IPS DF 19.7 (cell line): Measurements from ENCODE around the gene RTN4RL1.

Experiments used
- DNase-seq: peaks from one replicate; pipeline ENCODE4 v3.0.0-alpha.2; 2013; ENCODE audit warnings: low read depth, low spot score

RTN4RL1 gene

GRCh38 chr17:2047590-2047989, 22.5 kb upstream of the RTN4RL1 start:
- no peak for DNase-seq

GRCh38 chr17:2044263-2044894, 19.2 kb upstream of the RTN4RL1 start:
- no peak for DNase-seq

GRCh38 chr17:2043785-2044184, 18.7 kb upstream of the RTN4RL1 start:
- DNase-seq = no peak

GRCh38 chr17:2042933-2043332, 17.8 kb upstream of the RTN4RL1 start:
- no peak for DNase-seq

GRCh38 chr17:2042390-2042847, 17.3 kb upstream of the RTN4RL1 start:
- no peak for DNase-seq

GRCh38 chr17:2041561-2042389, 16.6 kb upstream of the RTN4RL1 start, which contains the start of gene OVCA2:
TSS of gene OVCA2 (plus strand) at chr17:2042022. CDS start at chr17:2042048, 26 bp downstream.
- no peak for DNase-seq

GRCh38 chr17:2040942-2041560, 15.9 kb upstream of the RTN4RL1 start:
- no peak for DNase-seq

- no peak for DNase-seq
Measured at GRCh38 chr17:2040219-2040827, 15.2 kb upstream of the RTN4RL1 start.

- DNase-seq = no peak
Measured at GRCh38 chr17:2037155-2037554, 12.0 kb upstream of the RTN4RL1 start.

GRCh38 chr17:2035541-2036488, 10.7 kb upstream of the RTN4RL1 start:
- no peak for DNase-seq

- DNase-seq = no peak
Measured at GRCh38 chr17:2034806-2035540, 9.8 kb upstream of the RTN4RL1 start.

- no peak for DNase-seq
Measured at GRCh38 chr17:2034157-2034556, 9.0 kb upstream of the RTN4RL1 start.

GRCh38 chr17:2033153-2033552, 8.0 kb upstream of the RTN4RL1 start:
- no peak for DNase-seq

- DNase-seq = no peak
Measured at GRCh38 chr17:2030779-2031163, 5.6 kb upstream of the RTN4RL1 start.

GRCh38 chr17:2029911-2030778, 5.0 kb upstream of the RTN4RL1 start, which contains the start of gene DPH1:
TSS of gene DPH1 (plus strand) at chr17:2030153. CDS start at chr17:2030170, 17 bp downstream.
- no peak for DNase-seq

- DNase-seq = no peak
Measured at GRCh38 chr17:2028737-2029136, 3.6 kb upstream of the RTN4RL1 start.

GRCh38 chr17:2028234-2028614, 3.1 kb upstream of the RTN4RL1 start:
- DNase-seq = no peak

- DNase-seq = no peak
Measured at GRCh38 chr17:2027528-2028233, 2.5 kb upstream of the RTN4RL1 start.
